GM19455 (cell line): ENCODE data around the gene GNL1.

Source experiments
- ATAC-seq: cut with Tn5 transposase; IDR thresholded peaks from one replicate; pipeline ENCODE4 v1.9.1; 2021; ENCODE audit not compliant: unreplicated experiment

The GNL1 gene

GRCh38 chr6:30556066-30556905 is at the start of gene GNL1:
Gene GNL1, minus strand, starts transcription at chr6:30556489. Its CDS starts 286 bp downstream, at chr6:30556203.
- ATAC-seq, result peak; percentile 82

GRCh38 chr6:30603961-30604360 is 47.7 kb upstream of the GNL1 start:
- no peak for ATAC-seq

- ATAC-seq, result no peak
Observed at GRCh38 chr6:30601815-30602641, 45.7 kb upstream of the GNL1 start.

- no peak for ATAC-seq
Observed at GRCh38 chr6:30601436-30601814, 45.1 kb upstream of the GNL1 start.

- ATAC-seq, result no peak
Observed at GRCh38 chr6:30600451-30600961, 44.2 kb upstream of the GNL1 start.

- no peak for ATAC-seq
Observed at GRCh38 chr6:30599625-30600324, 43.5 kb upstream of the GNL1 start.

GRCh38 chr6:30598912-30599624 is 42.8 kb upstream of the GNL1 start:
- no peak for ATAC-seq

- peak; percentile 72 for ATAC-seq
Observed at GRCh38 chr6:30597315-30598144, 41.2 kb upstream of the GNL1 start.

GRCh38 chr6:30592287-30592686 is 36.0 kb upstream of the GNL1 start:
- ATAC-seq, result no peak

GRCh38 chr6:30591008-30591407 is 34.7 kb upstream of the GNL1 start:
- ATAC-seq, result no peak

- ATAC-seq, result no peak
Observed at GRCh38 chr6:30590509-30590908, 34.2 kb upstream of the GNL1 start.

- no peak for ATAC-seq
Observed at GRCh38 chr6:30589754-30590358, 33.6 kb upstream of the GNL1 start.

GRCh38 chr6:30583921-30584320 is 27.6 kb upstream of the GNL1 start:
- ATAC-seq, result no peak

- ATAC-seq, result no peak
Observed at GRCh38 chr6:30578051-30578450, 21.8 kb upstream of the GNL1 start.

GRCh38 chr6:30573113-30573512 is 16.8 kb upstream of the GNL1 start:
- no peak for ATAC-seq

GRCh38 chr6:30572148-30572547 is 15.9 kb upstream of the GNL1 start:
- ATAC-seq, result no peak

GRCh38 chr6:30571762-30572082 is 15.4 kb upstream of the GNL1 start:
- ATAC-seq, result no peak

- ATAC-seq, result peak; percentile 81
Observed at GRCh38 chr6:30571075-30571761, 14.9 kb upstream of the GNL1 start, which contains the start of gene ABCF1. Gene ABCF1, plus strand, starts transcription at chr6:30571442. Its CDS starts 46 bp downstream, at chr6:30571488.

GRCh38 chr6:30570740-30571074 is 14.4 kb upstream of the GNL1 start:
- peak; percentile 32 for ATAC-seq
